ENCODE data around the gene GINM1. TPM values are rescaled to one million over a fixed set of nuclear protein-coding genes. Genes with fewer than 3 reads are reported as not detected.

The GINM1 gene
- total and polyA plus RNA-seq, 2 of the 4 experiments (the other 2 are of a cell fraction): 23.6 to 24.9 TPM

- 0 out of 2 replicates have a peak, but pooled peaks cover 3% of the 10 kb centered on the region for H3K9me3 ChIP-seq (ENCODE audit: control insufficient read depth, insufficient read depth, low read length)
- no peak overlapping the region for H2AFZ ChIP-seq (replicated peaks; ENCODE audit: low read length, poor library complexity)
- DNase-seq: no peak
- no peak overlapping the region for H2BK120ac ChIP-seq (ENCODE audit: low read depth, low read length)
- BruUV-seq (replicated peaks): no TSS peak
- H3K9me1 ChIP-seq (ENCODE audit: insufficient read depth, low read length): peaks cover 3% of the 10 kb centered on the region; the same call in 1 of the 2 replicates
- no CpG with 5 or more reads among the region's 5 CpGs for WGBS, 2 experiments (ENCODE audit: extremely low coverage in 2 of 2, insufficient read length in 1 of 2)
- no peak overlapping the region for H4K8ac ChIP-seq (ENCODE audit: low read depth in 2 of 2, low read length in 2 of 2)
- 0 out of 2 replicates have a peak, but pooled peaks cover 10% of the 10 kb centered on the region for H3K36me3 ChIP-seq (ENCODE audit: control insufficient read depth, insufficient read depth, low read length)
- CTCF ChIA-PET: no interaction called here
- no peak overlapping the region for H3K56ac ChIP-seq (ENCODE audit: extremely low read depth, insufficient read depth, low read length)
- H3K4me2 ChIP-seq (ENCODE audit: low read depth, low read length): no peak overlapping the region
- POLR2A ChIA-PET (ENCODE audit: unreplicated experiment): no interaction called here
- H3K9ac ChIP-seq (ENCODE audit: low read depth, low read length): no peak overlapping the region
- no peak for TF ChIP-seq MAFK (IDR thresholded peaks at IDR 0.05; ENCODE audit: low read depth, low read length)
- no peak for TF ChIP-seq RAD21 (IDR thresholded peaks at IDR 0.05; ENCODE audit: low read length)
- TF ChIP-seq CTCF (conservative IDR thresholded peaks at IDR 0.05; ENCODE audit: low read depth, low read length): no peak
- no peak for TF ChIP-seq POLR2A (IDR thresholded peaks at IDR 0.05; ENCODE audit: low read depth, low read length)
- TF ChIP-seq NFE2L2 (IDR thresholded peaks at IDR 0.05; ENCODE audit: low read depth, low read length): no peak
- TF ChIP-seq MAZ (IDR thresholded peaks at IDR 0.05; ENCODE audit: borderline replicate concordance, low read depth, low read length): no peak
- TF ChIP-seq MXI1 (IDR thresholded peaks at IDR 0.05; ENCODE audit: borderline replicate concordance, low read depth, low read length): no peak
- TF ChIP-seq RFX5 (IDR thresholded peaks at IDR 0.05; ENCODE audit: low read depth, low read length): no peak
- TF ChIP-seq, protein P1, sequence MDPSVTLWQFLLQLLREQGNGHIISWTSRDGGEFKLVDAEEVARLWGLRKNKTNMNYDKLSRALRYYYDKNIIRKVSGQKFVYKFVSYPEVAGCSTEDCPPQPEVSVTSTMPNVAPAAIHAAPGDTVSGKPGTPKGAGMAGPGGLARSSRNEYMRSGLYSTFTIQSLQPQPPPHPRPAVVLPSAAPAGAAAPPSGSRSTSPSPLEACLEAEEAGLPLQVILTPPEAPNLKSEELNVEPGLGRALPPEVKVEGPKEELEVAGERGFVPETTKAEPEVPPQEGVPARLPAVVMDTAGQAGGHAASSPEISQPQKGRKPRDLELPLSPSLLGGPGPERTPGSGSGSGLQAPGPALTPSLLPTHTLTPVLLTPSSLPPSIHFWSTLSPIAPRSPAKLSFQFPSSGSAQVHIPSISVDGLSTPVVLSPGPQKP (IDR thresholded peaks at IDR 0.05; ENCODE audit: borderline replicate concordance, low read depth, low read length): no peak
- no peak for TF ChIP-seq USF2 (IDR thresholded peaks at IDR 0.05; ENCODE audit: low read depth, low read length)
- TF ChIP-seq FOS (IDR thresholded peaks at IDR 0.05; ENCODE audit: low read depth, low read length): no peak
- no peak for TF ChIP-seq CEBPB (IDR thresholded peaks at IDR 0.05; ENCODE audit: low read depth, low read length)
- TF ChIP-seq SMC3 (IDR thresholded peaks at IDR 0.05; ENCODE audit: low read depth, low read length): no peak
- TF ChIP-seq CHD1 (IDR thresholded peaks at IDR 0.05; ENCODE audit: low read depth, low read length): no peak
- no peak for TF ChIP-seq BHLHE40 (IDR thresholded peaks at IDR 0.05; ENCODE audit: low read depth, low read length)
- no peak for TF ChIP-seq RCOR1 (IDR thresholded peaks at IDR 0.05; ENCODE audit: insufficient replicate concordance, low read length)
- no peak overlapping the region for H2BK15ac ChIP-seq (ENCODE audit: low read depth, low read length)
- H4K5ac ChIP-seq (ENCODE audit: low read depth, low read length): no peak overlapping the region
- no peak overlapping the region for H2AK5ac ChIP-seq (ENCODE audit: low read depth, low read length)
- H2BK20ac ChIP-seq (ENCODE audit: low read depth, low read length): no peak overlapping the region
- H3K27ac ChIP-seq (ENCODE audit: insufficient read depth, low read length): no peak overlapping the region
- H3K27me3 ChIP-seq (ENCODE audit: control insufficient read depth, insufficient read depth, low read length): no peaks in the 10 kb centered on the region
- dilution Hi-C loops (cut with HindIII; ENCODE audit: low sequenced_read_pairs, unreplicated experiment): no loop called here
- H3K4me1 ChIP-seq (ENCODE audit: control insufficient read depth, insufficient read depth, low read length): no peaks in the 10 kb centered on the region; the same call in 1 of the 2 replicates
- intact Hi-C loops (cut with micrococcal nuclease): no loop called here
- ATAC-seq (ENCODE audit: low read depth): no peak
- in situ Hi-C loops (cut with MboI; ENCODE audit: low sequenced_read_pairs): no loop called here
- peaks cover 11 to 26% of the 10 kb centered on the region in 2 experiments for H3K79me1 ChIP-seq (ENCODE audit: low read depth in 1 of 2, low read length in 2 of 2)
- H3K23ac ChIP-seq (ENCODE audit: low read depth, low read length): no peak overlapping the region
- no peak overlapping the region for H2BK5ac ChIP-seq (ENCODE audit: low read depth, low read length, poor library complexity, severe bottlenecking)
- no peak overlapping the region for H2AK9ac ChIP-seq (replicated peaks; ENCODE audit: low read depth, low read length, poor library complexity)
- H3K4ac ChIP-seq (ENCODE audit: low read depth, low read length): no peak overlapping the region
- H3K14ac ChIP-seq (replicated peaks; ENCODE audit: low read depth, low read length): no peak overlapping the region
- H4K91ac ChIP-seq (ENCODE audit: insufficient read depth, low read depth, low read length): no peak overlapping the region
- H3K18ac ChIP-seq (ENCODE audit: low read depth, low read length): no peak overlapping the region
- H3K4me3 ChIP-seq (ENCODE audit: insufficient read depth, low read depth, low read length): no peak overlapping the region
- no peaks in the 10 kb centered on the region for H4K20me1 ChIP-seq (ENCODE audit: insufficient read depth, low read length)
Measured at GRCh38 chr6:149615805-149616204, 49.6 kb downstream of the GINM1 start.
